ENCODE measurements around the gene SPG7. TPM values are rescaled to one million over a fixed set of nuclear protein-coding genes. Genes with fewer than 3 reads are reported as not detected.

SPG7 gene
- total RNA-seq, 4 donors from 2014 or later, result 65.0 to 104 (median 84.9) TPM

- no peak for DNase-seq
- Histone ChIP-seq H3K9me3 (no peaks in the 10 kb centered on the region), H3K4me3 (no peak overlapping the region), H3K36me3 (no peaks in the 10 kb centered on the region), H3K4me1 (no peaks in the 10 kb centered on the region), H3K27me3 (no peaks in the 10 kb centered on the region), H3K27ac (no peak overlapping the region)
- no peak for TF ChIP-seq POLR2A (IDR thresholded peaks at IDR 0.05)
- TF ChIP-seq, protein P1, sequence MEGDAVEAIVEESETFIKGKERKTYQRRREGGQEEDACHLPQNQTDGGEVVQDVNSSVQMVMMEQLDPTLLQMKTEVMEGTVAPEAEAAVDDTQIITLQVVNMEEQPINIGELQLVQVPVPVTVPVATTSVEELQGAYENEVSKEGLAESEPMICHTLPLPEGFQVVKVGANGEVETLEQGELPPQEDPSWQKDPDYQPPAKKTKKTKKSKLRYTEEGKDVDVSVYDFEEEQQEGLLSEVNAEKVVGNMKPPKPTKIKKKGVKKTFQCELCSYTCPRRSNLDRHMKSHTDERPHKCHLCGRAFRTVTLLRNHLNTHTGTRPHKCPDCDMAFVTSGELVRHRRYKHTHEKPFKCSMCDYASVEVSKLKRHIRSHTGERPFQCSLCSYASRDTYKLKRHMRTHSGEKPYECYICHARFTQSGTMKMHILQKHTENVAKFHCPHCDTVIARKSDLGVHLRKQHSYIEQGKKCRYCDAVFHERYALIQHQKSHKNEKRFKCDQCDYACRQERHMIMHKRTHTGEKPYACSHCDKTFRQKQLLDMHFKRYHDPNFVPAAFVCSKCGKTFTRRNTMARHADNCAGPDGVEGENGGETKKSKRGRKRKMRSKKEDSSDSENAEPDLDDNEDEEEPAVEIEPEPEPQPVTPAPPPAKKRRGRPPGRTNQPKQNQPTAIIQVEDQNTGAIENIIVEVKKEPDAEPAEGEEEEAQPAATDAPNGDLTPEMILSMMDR (IDR thresholded peaks at IDR 0.05), result no peak
- intact Hi-C loops (cut with DNase I), result no loop called here
- WGBS, 2 donors, result 90% methylated on average over 9 of the region's 26 CpGs; no CpG with 5 or more reads in 1 of the 2 donors
Measured at GRCh38 chr16:89588413-89589109, 80.4 kb downstream of the SPG7 start.

GRCh38 chr16:89589241-89589926, 81.2 kb downstream of the SPG7 start:
- Histone ChIP-seq H3K4me3 (no peak overlapping the region), H3K4me1 (no peaks in the 10 kb centered on the region), H3K36me3 (no peaks in the 10 kb centered on the region), H3K27ac (no peak overlapping the region), H3K27me3 (no peaks in the 10 kb centered on the region), H3K9me3 (no peaks in the 10 kb centered on the region)
- 88 to 98% methylated on average over 7 to 9 of the region's 21 CpGs for WGBS, 2 donors
- intact Hi-C loops (cut with DNase I), result no loop called here
- DNase-seq, result no peak
- TF ChIP-seq POLR2A (IDR thresholded peaks at IDR 0.05), result no peak
- TF ChIP-seq, protein P1 (IDR thresholded peaks at IDR 0.05), result no peak

DNA sequence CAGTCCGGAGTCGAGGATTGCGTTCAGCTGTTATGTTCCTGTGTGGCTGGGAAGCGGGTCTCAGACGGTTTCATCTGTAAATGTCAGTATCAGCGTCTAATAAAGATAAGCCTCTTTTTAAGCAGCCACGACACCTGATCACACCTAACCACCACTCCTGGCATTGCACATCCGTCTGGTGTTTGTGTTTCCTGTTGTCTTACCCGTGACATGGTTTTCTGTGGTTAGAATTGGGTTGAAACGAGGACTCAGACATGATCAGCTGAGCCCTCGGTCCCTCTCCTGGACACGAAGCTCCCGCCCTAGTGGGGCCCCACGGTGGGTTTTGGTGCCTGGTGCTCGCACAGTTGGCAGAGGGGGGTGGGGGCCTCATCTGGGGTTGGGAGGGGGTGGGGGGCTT, 85.6 kb downstream of the SPG7 start:
- no peak for TF ChIP-seq POLR2A (IDR thresholded peaks at IDR 0.05)
- TF ChIP-seq, protein P1 (IDR thresholded peaks at IDR 0.05), result no peak
- no peak for DNase-seq
- intact Hi-C loops (cut with DNase I), result no loop called here
- no peaks in the 10 kb centered on the region for H3K27me3 ChIP-seq
- H3K4me3 ChIP-seq, result no peak overlapping the region
- 72 to 77% methylated on average over 8 of the region's 15 CpGs for WGBS, 2 donors
- no peak overlapping the region for H3K27ac ChIP-seq
- no peaks in the 10 kb centered on the region for H3K9me3 ChIP-seq
- H3K4me1 ChIP-seq, result no peaks in the 10 kb centered on the region
- no peaks in the 10 kb centered on the region for H3K36me3 ChIP-seq

GRCh38 chr16:89595330-89596060, 87.3 kb downstream of the SPG7 start:
- no peak overlapping the region for H3K4me3 ChIP-seq
- 86 to 98% methylated on average over 20 to 31 of the region's 47 CpGs for WGBS, 2 donors
- no peaks in the 10 kb centered on the region for H3K36me3 ChIP-seq
- TF ChIP-seq POLR2A (IDR thresholded peaks at IDR 0.05), result no peak
- TF ChIP-seq, protein P1 (IDR thresholded peaks at IDR 0.05), result no peak
- no peaks in the 10 kb centered on the region for H3K9me3 ChIP-seq
- DNase-seq, result no peak
- no peaks in the 10 kb centered on the region for H3K27me3 ChIP-seq
- intact Hi-C loops (cut with DNase I), result no loop called here
- H3K27ac ChIP-seq, result no peak overlapping the region
- H3K4me1 ChIP-seq, result peaks cover 5 to 15% (median 12%) of the 10 kb centered on the region in 3 donors

Data from esophagus squamous epithelium (tissue), 5 donors.